Mesenchymal stem cell (in vitro differentiated cells and primary cell): ENCODE data around the gene KNL1.

Experiments
- DNase-seq: peaks from one replicate; pipeline ENCODE4 v3.0.0-alpha.2; 2013
- H2AFZ ChIP-seq: one replicate; pipeline ENCODE4 v1.6.1; 2013; ENCODE audit warnings: low read depth, mild to moderate bottlenecking, control low read depth, inconsistent platforms, low read length, moderate library complexity
- H2AK5ac ChIP-seq: 2 replicates; pipeline ENCODE4 v1.6.1; 2013; ENCODE audit warnings: low read length, moderate library complexity, mild to moderate bottlenecking, inconsistent platforms; ENCODE audit not compliant: severe bottlenecking
- H2BK120ac ChIP-seq: one replicate; pipeline ENCODE4 v1.6.1; 2013; ENCODE audit warnings: low read depth, mild to moderate bottlenecking, inconsistent platforms, low read length, moderate library complexity
- H2BK12ac ChIP-seq, 2 experiments: one replicate each; pipeline ENCODE4 v1.6.1; 2013; ENCODE audit warnings: inconsistent platforms in 2 of 2, low read length in 2 of 2, mild to moderate bottlenecking in 2 of 2, moderate library complexity in 2 of 2, control low read depth in 1 of 2
- H2BK15ac ChIP-seq: one replicate; pipeline ENCODE4 v1.6.1; 2013; ENCODE audit warnings: mild to moderate bottlenecking, low read depth, inconsistent platforms; ENCODE audit not compliant: poor library complexity, severe bottlenecking
- H2BK5ac ChIP-seq: 2 replicates; pipeline ENCODE4 v1.6.1; 2013; ENCODE audit warnings: low read depth, mild to moderate bottlenecking, low read length, control low read depth, inconsistent platforms; ENCODE audit not compliant: poor library complexity, severe bottlenecking
- H3K14ac ChIP-seq, 2 experiments: one replicate each; pipeline ENCODE4 v1.6.1; 2013; ENCODE audit warnings: inconsistent platforms in 2 of 2, low read length in 2 of 2, control low read depth in 1 of 2, mild to moderate bottlenecking in 1 of 2, moderate library complexity in 1 of 2
- H3K18ac ChIP-seq, 2 experiments: one replicate each; pipeline ENCODE4 v1.6.1; 2013; ENCODE audit warnings: inconsistent platforms in 2 of 2, low read length in 2 of 2, control low read depth in 1 of 2, low read depth in 1 of 2, mild to moderate bottlenecking in 1 of 2
- H3K23ac ChIP-seq, 2 experiments: one replicate each; pipeline ENCODE4 v1.6.1; 2013; ENCODE audit warnings: inconsistent platforms in 2 of 2, low read length in 2 of 2, mild to moderate bottlenecking in 2 of 2, moderate library complexity in 2 of 2, control low read depth in 1 of 2
- H3K27ac ChIP-seq: 2 replicates; pipeline ENCODE4 v1.5.1; 2013; ENCODE audit warnings: mild to moderate bottlenecking, moderate library complexity, low read length, control low read depth, inconsistent platforms; ENCODE audit not compliant: poor library complexity, severe bottlenecking
- H3K27me3 ChIP-seq, 2 experiments: 2 replicates each; pipeline versions ENCODE4 v1.6.1 to v1.7.0; 2013; ENCODE audit warnings: low read length in 2 of 2, mild to moderate bottlenecking in 2 of 2, moderate library complexity in 2 of 2, control low read depth in 1 of 2, inconsistent platforms in 1 of 2; ENCODE audit not compliant: control insufficient read depth in 1 of 2, insufficient read depth in 1 of 2
- H3K36me3 ChIP-seq, 2 experiments: 2 replicates each; pipeline versions ENCODE4 v1.6.1 to v1.7.0; 2013; ENCODE audit warnings: low read length in 2 of 2, control low read depth in 1 of 2, inconsistent platforms in 1 of 2, low read depth in 1 of 2, mild to moderate bottlenecking in 1 of 2; ENCODE audit not compliant: insufficient read depth in 2 of 2, control insufficient read depth in 1 of 2
- H3K4ac ChIP-seq, 2 experiments: one replicate each; pipeline ENCODE4 v1.6.1; 2013; ENCODE audit warnings: inconsistent platforms in 2 of 2, low read length in 2 of 2, mild to moderate bottlenecking in 2 of 2, moderate library complexity in 2 of 2, control low read depth in 1 of 2, low read depth in 1 of 2
- H3K4me1 ChIP-seq: 2 replicates; pipeline ENCODE4 v1.6.1; 2013; ENCODE audit warnings: low read depth, low read length, control low read depth; ENCODE audit not compliant: control insufficient read depth, insufficient read depth
- H3K4me2 ChIP-seq: 2 replicates; pipeline ENCODE4 v1.6.1; 2013; ENCODE audit warnings: low read length, mild to moderate bottlenecking, inconsistent platforms; ENCODE audit not compliant: poor library complexity, severe bottlenecking
- H3K4me3 ChIP-seq, 2 experiments: 2 replicates each; pipeline versions ENCODE4 v1.5.1 to v1.7.0; 2013; ENCODE audit warnings: low read length in 2 of 2, mild to moderate bottlenecking in 2 of 2, control low read depth in 1 of 2, low read depth in 1 of 2; ENCODE audit not compliant: insufficient read depth in 1 of 2
- H3K79me1 ChIP-seq: replicated peaks from 2 replicates; pipeline ENCODE4 v1.6.1; 2013; ENCODE audit warnings: mild to moderate bottlenecking, control low read depth, low read length, inconsistent platforms; ENCODE audit not compliant: poor library complexity, severe bottlenecking
- H3K9ac ChIP-seq: 2 replicates; pipeline ENCODE4 v1.7.0; 2013; ENCODE audit warnings: mild to moderate bottlenecking, low read length, moderate library complexity
- H3K9me3 ChIP-seq: 2 replicates; pipeline ENCODE4 v1.7.0; 2013; ENCODE audit warnings: mild to moderate bottlenecking, low read length; ENCODE audit not compliant: control insufficient read depth
- H4K8ac ChIP-seq: one replicate; pipeline ENCODE4 v1.6.1; 2013; ENCODE audit warnings: inconsistent platforms, mild to moderate bottlenecking, low read length, moderate library complexity
- H4K91ac ChIP-seq: one replicate; pipeline ENCODE4 v1.6.1; 2013; ENCODE audit warnings: mild to moderate bottlenecking, low read length, inconsistent platforms
- WGBS: methylation state at CpG from one replicate; pipeline ENCODE4 v1.1.7; 2013; ENCODE audit warnings: mixed read lengths; 5-methylcytosine and 5-hydroxymethylcytosine counted together

KNL1 gene

DNA sequence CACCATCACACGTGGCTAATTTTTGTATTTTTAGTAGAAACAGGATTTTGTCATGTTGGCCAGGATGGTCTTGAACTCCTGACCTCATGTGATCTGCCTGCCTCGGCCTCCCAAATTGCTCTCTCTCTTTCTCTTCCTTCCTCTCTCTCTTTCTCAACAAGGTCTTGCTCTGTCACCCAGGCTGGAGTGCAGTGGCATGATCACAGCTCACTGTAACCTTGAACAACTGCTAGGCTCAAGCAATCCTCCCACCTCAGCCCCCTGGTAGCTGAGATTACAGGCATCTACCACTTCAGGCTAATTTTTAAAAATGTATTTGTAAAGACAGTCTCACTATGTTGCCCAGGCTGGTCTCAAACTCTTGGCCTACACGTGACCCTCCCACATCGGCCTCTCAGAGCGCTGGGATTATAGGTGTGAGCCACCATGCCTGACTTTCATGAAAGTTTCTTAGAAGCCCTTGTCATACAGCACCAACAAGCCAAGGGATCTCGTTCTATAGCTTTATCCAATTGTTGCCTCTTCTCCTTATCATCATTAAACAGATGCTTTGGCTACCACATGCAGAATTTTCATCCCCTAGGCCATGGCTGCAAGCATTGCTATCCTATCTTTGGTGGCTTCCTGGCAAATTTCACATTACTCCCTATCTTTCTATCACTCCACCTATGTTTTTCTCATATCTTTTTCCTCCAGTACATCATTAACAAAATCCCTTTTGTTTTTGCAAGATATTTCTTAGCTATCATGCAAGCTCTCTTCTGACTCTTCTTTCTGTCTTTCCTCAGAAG, 34.9 kb upstream of the KNL1 start:
- Histone ChIP-seq H3K27me3 (no peaks in the 10 kb centered on the region), H2BK120ac (no peak overlapping the region), H3K9me3 (no peaks in the 10 kb centered on the region), H3K27ac (no peak overlapping the region), H2AK5ac (no peak overlapping the region), H3K4me2 (no peak overlapping the region), H3K36me3 (peaks cover 7 to 33% of the 10 kb centered on the region in 2 experiments), H3K79me1 (peaks cover 19% of the 10 kb centered on the region), H3K23ac (no peak overlapping the region), H2AFZ (no peak overlapping the region), H3K4me1 (no peaks in the 10 kb centered on the region), H2BK12ac (no peak overlapping the region), H3K4me3 (no peak overlapping the region), H3K14ac (no peak overlapping the region), H4K91ac (no peak overlapping the region), H3K9ac (no peak overlapping the region), H4K8ac (no peak overlapping the region), H3K4ac (no peak overlapping the region), H2BK15ac (no peak overlapping the region), H3K18ac (no peak overlapping the region), H2BK5ac (no peak overlapping the region)
- 96% methylated on average over 5 of the region's 6 CpGs for WGBS
- DNase-seq = no peak

DNA sequence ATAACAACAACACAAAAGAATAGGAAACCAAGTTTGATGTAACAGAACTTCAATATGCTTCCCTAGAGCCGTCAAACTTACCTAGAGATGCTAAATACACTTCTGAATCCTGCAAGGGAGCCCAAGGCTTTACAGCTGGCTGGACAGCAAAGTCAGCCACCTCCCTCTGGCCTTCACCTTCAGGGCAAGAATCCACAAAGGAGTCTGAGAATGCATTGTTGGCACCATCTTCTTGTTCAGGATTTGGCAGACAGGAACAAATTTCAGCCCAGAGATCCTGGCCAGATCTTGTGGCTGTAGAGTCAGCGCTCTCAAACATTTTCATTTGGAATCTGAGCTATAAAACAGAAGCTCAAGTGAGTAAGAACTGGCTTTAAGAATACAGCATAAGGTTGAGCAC, 31.4 kb upstream of the KNL1 start:
- H3K4me3 ChIP-seq = no peak overlapping the region
- peaks cover 3 to 11% of the 10 kb centered on the region in 2 experiments for H3K36me3 ChIP-seq
- DNase-seq = no peak
- H3K4ac ChIP-seq = no peak overlapping the region
- H3K18ac ChIP-seq = no peak overlapping the region
- no peak overlapping the region for H3K9ac ChIP-seq
- H3K9me3 ChIP-seq = no peaks in the 10 kb centered on the region
- H4K8ac ChIP-seq = no peak overlapping the region
- no peak overlapping the region for H2BK15ac ChIP-seq
- peaks cover 19% of the 10 kb centered on the region for H3K79me1 ChIP-seq
- H3K4me1 ChIP-seq = no peaks in the 10 kb centered on the region
- no peak overlapping the region for H2AK5ac ChIP-seq
- no peak overlapping the region for H3K27ac ChIP-seq
- 96% methylated on average over 2 of the region's 2 CpGs for WGBS
- H2AFZ ChIP-seq = no peak overlapping the region
- no peak overlapping the region for H4K91ac ChIP-seq
- no peak overlapping the region for H3K4me2 ChIP-seq
- no peak overlapping the region for H3K14ac ChIP-seq
- H2BK5ac ChIP-seq = no peak overlapping the region
- H2BK12ac ChIP-seq = no peak overlapping the region
- no peaks in the 10 kb centered on the region for H3K27me3 ChIP-seq
- H2BK120ac ChIP-seq = no peak overlapping the region
- no peak overlapping the region for H3K23ac ChIP-seq

- Histone ChIP-seq H4K91ac (no peak overlapping the region), H3K23ac (no peak overlapping the region), H3K18ac (no peak overlapping the region), H3K79me1 (peaks cover 19% of the 10 kb centered on the region), H3K4ac (no peak overlapping the region), H3K4me2 (no peak overlapping the region), H2BK12ac (no peak overlapping the region), H2AK5ac (no peak overlapping the region), H3K27ac (no peak overlapping the region), H2BK15ac (no peak overlapping the region), H2AFZ (no peak overlapping the region), H2BK5ac (no peak overlapping the region), H3K27me3 (no peaks in the 10 kb centered on the region), H3K9ac (no peak overlapping the region), H4K8ac (no peak overlapping the region), H3K9me3 (no peaks in the 10 kb centered on the region), H2BK120ac (no peak overlapping the region), H3K4me3 (no peak overlapping the region), H3K4me1 (no peaks in the 10 kb centered on the region), H3K36me3 (peaks cover 3 to 11% of the 10 kb centered on the region in 2 experiments), H3K14ac (no peak overlapping the region)
- no peak for DNase-seq
These were observed 30.6 kb upstream of the KNL1 start for GRCh38 chr15:40563426-40563825.

GRCh38 chr15:40564591-40565332, 29.3 kb upstream of the KNL1 start, which contains the start of gene CCDC32:
CCDC32 (minus strand) TSS chr15:40565042; CDS start chr15:40563015, 2,027 bp downstream.
- H3K4me1 ChIP-seq = no peaks in the 10 kb centered on the region
- H4K91ac ChIP-seq = no peak within 1 kb of the TSS
- peak within 1 kb of the TSS; percentile 11 to 82 for H3K18ac ChIP-seq
- H2AK5ac ChIP-seq = no peak within 1 kb of the TSS
- H3K9me3 ChIP-seq = no peaks in the 10 kb centered on the region
- H2AFZ ChIP-seq = peak within 1 kb of the TSS; percentile 80
- H3K4me3 ChIP-seq = peak within 1 kb of the TSS; percentile 80 to 98
- H2BK12ac ChIP-seq = no peak within 1 kb of the TSS
- H2BK120ac ChIP-seq = no peak within 1 kb of the TSS
- H3K36me3 ChIP-seq = peaks cover 3 to 11% of the 10 kb centered on the region in 2 experiments
- no peak within 1 kb of the TSS for H3K23ac ChIP-seq
- no peak within 1 kb of the TSS for H2BK5ac ChIP-seq
- DNase-seq = peak; percentile 99
- H4K8ac ChIP-seq = peak within 1 kb of the TSS; percentile 60
- H3K27me3 ChIP-seq = no peaks in the 10 kb centered on the region
- no peak within 1 kb of the TSS for H3K14ac ChIP-seq
- H3K27ac ChIP-seq = peak within 1 kb of the TSS; percentile 84
- H3K4ac ChIP-seq = peak within 1 kb of the TSS; percentile 9 to 64
- peak within 1 kb of the TSS; percentile 96 for H3K9ac ChIP-seq
- H3K4me2 ChIP-seq = peak within 1 kb of the TSS; percentile 92
- H3K79me1 ChIP-seq = peaks cover 13% of the 10 kb centered on the region
- no peak within 1 kb of the TSS for H2BK15ac ChIP-seq
- under 1% methylated on average over 34 of the region's 40 CpGs for WGBS
